Mesenchymal stem cell (in vitro differentiated cells and primary cell): ENCODE data around the gene GALNT16.

Experiments
- DNase-seq: peaks from one replicate; pipeline ENCODE4 v3.0.0-alpha.2; 2013
- H2AFZ ChIP-seq: one replicate; pipeline ENCODE4 v1.6.1; 2013; ENCODE audit warnings: low read depth, mild to moderate bottlenecking, control low read depth, inconsistent platforms, low read length, moderate library complexity
- H2AK5ac ChIP-seq: 2 replicates; pipeline ENCODE4 v1.6.1; 2013; ENCODE audit warnings: low read length, moderate library complexity, mild to moderate bottlenecking, inconsistent platforms; ENCODE audit not compliant: severe bottlenecking
- H2BK120ac ChIP-seq: one replicate; pipeline ENCODE4 v1.6.1; 2013; ENCODE audit warnings: low read depth, mild to moderate bottlenecking, inconsistent platforms, low read length, moderate library complexity
- H2BK12ac ChIP-seq, 2 experiments: one replicate each; pipeline ENCODE4 v1.6.1; 2013; ENCODE audit warnings: inconsistent platforms in 2 of 2, low read length in 2 of 2, mild to moderate bottlenecking in 2 of 2, moderate library complexity in 2 of 2, control low read depth in 1 of 2
- H2BK15ac ChIP-seq: one replicate; pipeline ENCODE4 v1.6.1; 2013; ENCODE audit warnings: mild to moderate bottlenecking, low read depth, inconsistent platforms; ENCODE audit not compliant: poor library complexity, severe bottlenecking
- H2BK5ac ChIP-seq: 2 replicates; pipeline ENCODE4 v1.6.1; 2013; ENCODE audit warnings: low read depth, mild to moderate bottlenecking, low read length, control low read depth, inconsistent platforms; ENCODE audit not compliant: poor library complexity, severe bottlenecking
- H3K14ac ChIP-seq, 2 experiments: one replicate each; pipeline ENCODE4 v1.6.1; 2013; ENCODE audit warnings: inconsistent platforms in 2 of 2, low read length in 2 of 2, control low read depth in 1 of 2, mild to moderate bottlenecking in 1 of 2, moderate library complexity in 1 of 2
- H3K18ac ChIP-seq, 2 experiments: one replicate each; pipeline ENCODE4 v1.6.1; 2013; ENCODE audit warnings: inconsistent platforms in 2 of 2, low read length in 2 of 2, control low read depth in 1 of 2, low read depth in 1 of 2, mild to moderate bottlenecking in 1 of 2
- H3K23ac ChIP-seq, 2 experiments: one replicate each; pipeline ENCODE4 v1.6.1; 2013; ENCODE audit warnings: inconsistent platforms in 2 of 2, low read length in 2 of 2, mild to moderate bottlenecking in 2 of 2, moderate library complexity in 2 of 2, control low read depth in 1 of 2
- H3K27ac ChIP-seq: 2 replicates; pipeline ENCODE4 v1.5.1; 2013; ENCODE audit warnings: mild to moderate bottlenecking, moderate library complexity, low read length, control low read depth, inconsistent platforms; ENCODE audit not compliant: poor library complexity, severe bottlenecking
- H3K27me3 ChIP-seq, 2 experiments: 2 replicates each; pipeline versions ENCODE4 v1.6.1 to v1.7.0; 2013; ENCODE audit warnings: low read length in 2 of 2, mild to moderate bottlenecking in 2 of 2, moderate library complexity in 2 of 2, control low read depth in 1 of 2, inconsistent platforms in 1 of 2; ENCODE audit not compliant: control insufficient read depth in 1 of 2, insufficient read depth in 1 of 2
- H3K36me3 ChIP-seq, 2 experiments: 2 replicates each; pipeline versions ENCODE4 v1.6.1 to v1.7.0; 2013; ENCODE audit warnings: low read length in 2 of 2, control low read depth in 1 of 2, inconsistent platforms in 1 of 2, low read depth in 1 of 2, mild to moderate bottlenecking in 1 of 2; ENCODE audit not compliant: insufficient read depth in 2 of 2, control insufficient read depth in 1 of 2
- H3K4ac ChIP-seq, 2 experiments: one replicate each; pipeline ENCODE4 v1.6.1; 2013; ENCODE audit warnings: inconsistent platforms in 2 of 2, low read length in 2 of 2, mild to moderate bottlenecking in 2 of 2, moderate library complexity in 2 of 2, control low read depth in 1 of 2, low read depth in 1 of 2
- H3K4me1 ChIP-seq: 2 replicates; pipeline ENCODE4 v1.6.1; 2013; ENCODE audit warnings: low read depth, low read length, control low read depth; ENCODE audit not compliant: control insufficient read depth, insufficient read depth
- H3K4me2 ChIP-seq: 2 replicates; pipeline ENCODE4 v1.6.1; 2013; ENCODE audit warnings: low read length, mild to moderate bottlenecking, inconsistent platforms; ENCODE audit not compliant: poor library complexity, severe bottlenecking
- H3K4me3 ChIP-seq, 2 experiments: 2 replicates each; pipeline versions ENCODE4 v1.5.1 to v1.7.0; 2013; ENCODE audit warnings: low read length in 2 of 2, mild to moderate bottlenecking in 2 of 2, control low read depth in 1 of 2, low read depth in 1 of 2; ENCODE audit not compliant: insufficient read depth in 1 of 2
- H3K79me1 ChIP-seq: replicated peaks from 2 replicates; pipeline ENCODE4 v1.6.1; 2013; ENCODE audit warnings: mild to moderate bottlenecking, control low read depth, low read length, inconsistent platforms; ENCODE audit not compliant: poor library complexity, severe bottlenecking
- H3K9ac ChIP-seq: 2 replicates; pipeline ENCODE4 v1.7.0; 2013; ENCODE audit warnings: mild to moderate bottlenecking, low read length, moderate library complexity
- H3K9me3 ChIP-seq: 2 replicates; pipeline ENCODE4 v1.7.0; 2013; ENCODE audit warnings: mild to moderate bottlenecking, low read length; ENCODE audit not compliant: control insufficient read depth
- H4K8ac ChIP-seq: one replicate; pipeline ENCODE4 v1.6.1; 2013; ENCODE audit warnings: inconsistent platforms, mild to moderate bottlenecking, low read length, moderate library complexity
- H4K91ac ChIP-seq: one replicate; pipeline ENCODE4 v1.6.1; 2013; ENCODE audit warnings: mild to moderate bottlenecking, low read length, inconsistent platforms
- WGBS: methylation state at CpG from one replicate; pipeline ENCODE4 v1.1.7; 2013; ENCODE audit warnings: mixed read lengths; 5-methylcytosine and 5-hydroxymethylcytosine counted together

Gene GALNT16

GRCh38 chr14:69366761-69367160 lies 106.8 kb downstream of the GALNT16 start:
- Histone ChIP-seq H3K27me3 (peaks cover 0 to 11% of the 10 kb centered on the region in 2 experiments), H3K36me3 (peaks cover 0 to 2% of the 10 kb centered on the region in 2 experiments), H3K14ac (no peak overlapping the region), H3K23ac (no peak overlapping the region), H2BK120ac (no peak overlapping the region), H4K91ac (no peak overlapping the region), H4K8ac (no peak overlapping the region), H3K4ac (no peak overlapping the region), H3K9me3 (no peaks in the 10 kb centered on the region), H3K27ac (no peak overlapping the region), H2AFZ (no peak overlapping the region), H3K9ac (no peak overlapping the region), H3K4me2 (no peak overlapping the region), H2BK12ac (no peak overlapping the region), H2BK15ac (no peak overlapping the region), H3K4me3 (no peak overlapping the region), H2BK5ac (no peak overlapping the region), H3K79me1 (no peaks in the 10 kb centered on the region), H3K18ac (no peak overlapping the region), H2AK5ac (no peak overlapping the region), H3K4me1 (peaks cover 2% of the 10 kb centered on the region)
- DNase-seq, result no peak
- WGBS, result 96% methylated on average over 4 of the region's 4 CpGs

GRCh38 chr14:69368381-69368780 lies 108.4 kb downstream of the GALNT16 start:
- H2AFZ ChIP-seq, result no peak overlapping the region
- no peaks in the 10 kb centered on the region for H3K79me1 ChIP-seq

GRCh38 chr14:69370061-69370460 lies 110.1 kb downstream of the GALNT16 start:
- DNase-seq, result no peak
- Histone ChIP-seq H3K4me2 (no peak overlapping the region), H3K14ac (no peak overlapping the region), H2AK5ac (no peak overlapping the region), H3K4me3 (no peak overlapping the region), H4K8ac (no peak overlapping the region), H2BK120ac (no peak overlapping the region), H3K23ac (no peak overlapping the region), H2AFZ (no peak overlapping the region), H3K79me1 (no peaks in the 10 kb centered on the region), H2BK12ac (no peak overlapping the region), H2BK5ac (no peak overlapping the region), H3K9me3 (peaks cover 3% of the 10 kb centered on the region), H3K27ac (no peak overlapping the region), H3K27me3 (no peaks in the 10 kb centered on the region), H3K36me3 (peaks cover 5 to 12% of the 10 kb centered on the region in 2 experiments), H3K18ac (no peak overlapping the region), H3K9ac (no peak overlapping the region), H4K91ac (no peak overlapping the region), H3K4me1 (no peaks in the 10 kb centered on the region), H3K4ac (no peak overlapping the region), H2BK15ac (no peak overlapping the region)
- WGBS, result 76% methylated on average over 5 of the region's 5 CpGs

More at GRCh38 chr14:69368381-69368780, 108.4 kb downstream of the GALNT16 start:
- Histone ChIP-seq H2BK120ac (no peak overlapping the region), H4K8ac (no peak overlapping the region), H3K14ac (no peak overlapping the region), H2BK15ac (no peak overlapping the region), H3K9ac (no peak overlapping the region), H3K4ac (no peak overlapping the region), H3K27ac (no peak overlapping the region), H3K18ac (no peak overlapping the region), H3K4me1 (no peaks in the 10 kb centered on the region), H2AK5ac (no peak overlapping the region), H3K4me2 (no peak overlapping the region), H3K23ac (no peak overlapping the region), H2BK5ac (no peak overlapping the region), H3K4me3 (no peak overlapping the region), H2BK12ac (no peak overlapping the region), H3K36me3 (peaks cover 0 to 5% of the 10 kb centered on the region in 2 experiments), H4K91ac (no peak overlapping the region), H3K9me3 (no peaks in the 10 kb centered on the region), H3K27me3 (no peaks in the 10 kb centered on the region)
- WGBS, result 100% methylated on average over 1 of the region's 1 CpG
- DNase-seq, result no peak

- Histone ChIP-seq H2BK15ac (no peak overlapping the region), H2BK12ac (no peak overlapping the region), H3K18ac (no peak overlapping the region), H3K27me3 (no peaks in the 10 kb centered on the region), H3K9ac (no peak overlapping the region), H2BK120ac (no peak overlapping the region), H3K4ac (no peak overlapping the region), H3K36me3 (peaks cover 5 to 32% of the 10 kb centered on the region in 2 experiments), H3K79me1 (no peaks in the 10 kb centered on the region), H3K4me1 (no peaks in the 10 kb centered on the region), H2AFZ (no peak overlapping the region), H3K4me3 (no peak overlapping the region), H4K8ac (no peak overlapping the region), H2BK5ac (no peak overlapping the region), H3K9me3 (peaks cover 5% of the 10 kb centered on the region), H2AK5ac (no peak overlapping the region), H3K14ac (no peak overlapping the region), H3K4me2 (no peak overlapping the region), H4K91ac (no peak overlapping the region), H3K27ac (no peak overlapping the region), H3K23ac (no peak overlapping the region)
- DNase-seq, result no peak
- WGBS, result 95% methylated on average over 2 of the region's 3 CpGs
Measured at GRCh38 chr14:69372146-69372545, 112.2 kb downstream of the GALNT16 start.
